Activated naive CD8-positive, alpha-beta T cell treated with anti-CD3 and anti-CD28 coated beads, Interleukin-2, amount 50 U/mL, for 16 hours (primary cell): ENCODE results near the gene PLEKHG7.
"Not testable (repeated sequence)": the region's sequence is repeated elsewhere in the genome, so short reads cannot be mapped to it uniquely, and the experiment has no call there.

Source experiments
- DNase-seq: peaks from one replicate; pipeline ENCODE4 v3.0.0-alpha.2; 2020; ENCODE audit warnings: low read depth, low spot score

The PLEKHG7 gene

GRCh38 chr12:92749691-92750090 lies 46.9 kb downstream of the PLEKHG7 start:
- DNase-seq, result not testable (repeated sequence)

GRCh38 chr12:92753976-92754885 lies 51.4 kb downstream of the PLEKHG7 start:
- DNase-seq, result no peak

GRCh38 chr12:92756898-92757596 lies 54.3 kb downstream of the PLEKHG7 start:
- no peak for DNase-seq

GRCh38 chr12:92757597-92758121 lies 54.9 kb downstream of the PLEKHG7 start:
- no peak for DNase-seq

- no peak for DNase-seq
These were observed 57.0 kb downstream of the PLEKHG7 start for GRCh38 chr12:92759634-92760268.

- no peak for DNase-seq
These were observed 60.0 kb downstream of the PLEKHG7 start for GRCh38 chr12:92762773-92763172.

- DNase-seq, result no peak
These were observed 62.0 kb downstream of the PLEKHG7 start for GRCh38 chr12:92764831-92765230.

GRCh38 chr12:92765871-92766270 lies 63.1 kb downstream of the PLEKHG7 start:
- no peak for DNase-seq

GRCh38 chr12:92769124-92769901 lies 66.5 kb downstream of the PLEKHG7 start:
- no peak for DNase-seq

GRCh38 chr12:92771001-92771400 lies 68.2 kb downstream of the PLEKHG7 start:
- DNase-seq, result no peak

GRCh38 chr12:92775416-92775815 lies 72.6 kb downstream of the PLEKHG7 start:
- DNase-seq, result no peak

- DNase-seq, result no peak
These were observed 75.7 kb downstream of the PLEKHG7 start for GRCh38 chr12:92778525-92778924.

GRCh38 chr12:92779902-92780301 lies 77.1 kb downstream of the PLEKHG7 start:
- DNase-seq, result no peak

- no peak for DNase-seq
These were observed 81.6 kb downstream of the PLEKHG7 start for GRCh38 chr12:92784356-92784755.

GRCh38 chr12:92784797-92785562 lies 82.2 kb downstream of the PLEKHG7 start:
- DNase-seq, result no peak

GRCh38 chr12:92785563-92785950 lies 82.8 kb downstream of the PLEKHG7 start:
- no peak for DNase-seq

GRCh38 chr12:92786045-92786444 lies 83.3 kb downstream of the PLEKHG7 start:
- no peak for DNase-seq

GRCh38 chr12:92794356-92794755 lies 91.6 kb downstream of the PLEKHG7 start:
- DNase-seq, result not testable (repeated sequence)

GRCh38 chr12:92794814-92795213 lies 92.0 kb downstream of the PLEKHG7 start:
- DNase-seq, result no peak

- DNase-seq, result no peak
These were observed 93.9 kb downstream of the PLEKHG7 start for GRCh38 chr12:92796650-92797049.

GRCh38 chr12:92802906-92803305 lies 100.1 kb downstream of the PLEKHG7 start:
- DNase-seq, result no peak
